Body of pancreas (tissue), 4 donors: ENCODE data around the gene PGD. TPM values are rescaled to one million over a fixed set of nuclear protein-coding genes. Genes with fewer than 3 reads are reported as not detected.
"Not testable (repeated sequence)": the region's sequence is repeated elsewhere in the genome, so short reads cannot be mapped to it uniquely, and the experiment has no call there.

Experiments used
- ATAC-seq: fragments of 150-250 bp; one replicate; pipeline ENCODE4 v1.9.1; 2016
- DNase-seq, 4 donors: peaks; one replicate each; pipeline ENCODE4 v3.0.0-alpha.2; 2019
- H3K27ac ChIP-seq, 4 donors: fragments of 200-600 bp; sonication (generic); 1 replicate in 3 of 4; 2 replicates in 1 of 4; pipeline versions ENCODE4 v1.5.1 to v1.6.1; 2016 to 2019; ENCODE audit warnings: mild to moderate bottlenecking in 1 of 4, mixed read lengths in 1 of 4, moderate library complexity in 1 of 4
- H3K27me3 ChIP-seq, 2 donors: fragments of 200-600 bp; sonication (generic); one replicate each; pipeline ENCODE4 v1.6.0; 2016; ENCODE audit warnings: mild to moderate bottlenecking in 1 of 2
- H3K36me3 ChIP-seq, 2 donors: fragments of 200-600 bp; sonication (generic); replicated peaks in 1 of 2; 2 replicates each; pipeline ENCODE4 v1.5.1; 2016; ENCODE audit warnings: low read depth in 2 of 2; ENCODE audit not compliant: insufficient read depth in 1 of 2
- H3K4me1 ChIP-seq: fragments of 200-600 bp; sonication (generic); one replicate; pipeline ENCODE4 v1.6.0; 2016
- H3K4me3 ChIP-seq, 2 donors: fragments of 200-600 bp; sonication (generic); 1 replicate in 1 of 2; 2 replicates in 1 of 2; pipeline ENCODE4 v1.5.1; 2016 to 2019
- H3K9me3 ChIP-seq, 3 donors: fragments of 200-600 bp; sonication (generic); 1 replicate in 2 of 3; 2 replicates in 1 of 3; pipeline ENCODE4 v1.5.1; 2016
- POLR2A ChIP-seq, 3 donors: fragments of 450-650 bp; IDR thresholded peaks; one replicate each; pipeline ENCODE4 v1.6.1; 2016; ENCODE audit warnings: antibody characterized with exemption in 3 of 3, mild to moderate bottlenecking in 2 of 3
- WGBS, 2 donors: methylation state at CpG; one replicate each; pipeline ENCODE4 v1.1.5; 2017; 5-methylcytosine and 5-hydroxymethylcytosine counted together
- intact Hi-C: fragments of 100-400 bp; cut with DNase I; formaldehyde crosslinking; loops from one replicate; pipeline ENCODE4 v1.15.1; 2023
- total RNA-seq, 2 donors: library from RNA; depleted of rRNA; stranded (reverse); fragments of >200 nt; gene quantifications; one replicate each; pipeline ENCODE4 v1.1.0, GENCODE V29; 2016
- TF ChIP-seq, protein P1 (sequence below), 7 experiments: fragments of 450-650 bp in 4 of 7; fragments of 200-600 bp in 3 of 7; sonication (generic) in 3 of 7; IDR thresholded peaks; one replicate each; pipeline ENCODE4 v1.5.1; 2016 to 2019; ENCODE audit warnings: antibody characterized with exemption in 7 of 7

Gene PGD
- total RNA-seq, 2 donors from 2014 or later: 46.7 to 61.3 TPM

DNA sequence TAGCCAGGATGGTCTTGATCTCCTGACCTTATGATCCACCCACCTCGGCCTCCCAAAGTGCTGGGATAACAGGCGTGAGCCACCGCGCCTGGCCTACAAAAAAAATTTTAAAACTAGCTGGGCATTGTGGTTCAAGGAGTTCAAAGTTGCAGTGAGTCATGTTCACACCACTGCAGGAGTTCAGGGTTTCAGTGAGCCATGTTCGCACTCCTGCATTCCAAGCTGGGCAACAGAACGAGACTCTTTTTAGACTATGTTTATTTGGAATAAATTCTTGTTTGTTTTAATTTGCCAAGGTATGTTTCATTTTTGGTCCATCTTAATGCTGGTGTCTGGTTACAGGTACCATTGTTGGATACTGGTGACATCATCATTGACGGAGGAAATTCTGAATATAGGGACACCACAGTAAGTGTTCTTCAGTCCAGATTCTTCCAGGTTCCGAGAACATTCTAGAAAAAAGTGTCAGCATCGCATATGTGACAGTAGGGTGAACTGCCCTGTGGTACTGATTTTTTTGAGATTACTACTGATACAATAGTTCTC is 3.9 kb downstream of the PGD start:
- Histone ChIP-seq H3K4me3 (no peak overlapping the region), H3K4me1 (peaks cover 22% of the 10 kb centered on the region), H3K27ac (no peak overlapping the region), H3K27me3 (no peaks in the 10 kb centered on the region), H3K36me3 (peaks cover 7 to 13% of the 10 kb centered on the region in 2 donors), H3K9me3 (no peaks in the 10 kb centered on the region)
- ATAC-seq (no peak), DNase-seq (no peak)
- WGBS, 2 donors: 85 to 95% methylated on average over 9 of the region's 9 CpGs
- no peak for TF ChIP-seq POLR2A (IDR thresholded peaks at IDR 0.05)
- TF ChIP-seq, protein P1, sequence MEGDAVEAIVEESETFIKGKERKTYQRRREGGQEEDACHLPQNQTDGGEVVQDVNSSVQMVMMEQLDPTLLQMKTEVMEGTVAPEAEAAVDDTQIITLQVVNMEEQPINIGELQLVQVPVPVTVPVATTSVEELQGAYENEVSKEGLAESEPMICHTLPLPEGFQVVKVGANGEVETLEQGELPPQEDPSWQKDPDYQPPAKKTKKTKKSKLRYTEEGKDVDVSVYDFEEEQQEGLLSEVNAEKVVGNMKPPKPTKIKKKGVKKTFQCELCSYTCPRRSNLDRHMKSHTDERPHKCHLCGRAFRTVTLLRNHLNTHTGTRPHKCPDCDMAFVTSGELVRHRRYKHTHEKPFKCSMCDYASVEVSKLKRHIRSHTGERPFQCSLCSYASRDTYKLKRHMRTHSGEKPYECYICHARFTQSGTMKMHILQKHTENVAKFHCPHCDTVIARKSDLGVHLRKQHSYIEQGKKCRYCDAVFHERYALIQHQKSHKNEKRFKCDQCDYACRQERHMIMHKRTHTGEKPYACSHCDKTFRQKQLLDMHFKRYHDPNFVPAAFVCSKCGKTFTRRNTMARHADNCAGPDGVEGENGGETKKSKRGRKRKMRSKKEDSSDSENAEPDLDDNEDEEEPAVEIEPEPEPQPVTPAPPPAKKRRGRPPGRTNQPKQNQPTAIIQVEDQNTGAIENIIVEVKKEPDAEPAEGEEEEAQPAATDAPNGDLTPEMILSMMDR (IDR thresholded peaks at IDR 0.05): no peak
- intact Hi-C loops: no loop called here

DNA sequence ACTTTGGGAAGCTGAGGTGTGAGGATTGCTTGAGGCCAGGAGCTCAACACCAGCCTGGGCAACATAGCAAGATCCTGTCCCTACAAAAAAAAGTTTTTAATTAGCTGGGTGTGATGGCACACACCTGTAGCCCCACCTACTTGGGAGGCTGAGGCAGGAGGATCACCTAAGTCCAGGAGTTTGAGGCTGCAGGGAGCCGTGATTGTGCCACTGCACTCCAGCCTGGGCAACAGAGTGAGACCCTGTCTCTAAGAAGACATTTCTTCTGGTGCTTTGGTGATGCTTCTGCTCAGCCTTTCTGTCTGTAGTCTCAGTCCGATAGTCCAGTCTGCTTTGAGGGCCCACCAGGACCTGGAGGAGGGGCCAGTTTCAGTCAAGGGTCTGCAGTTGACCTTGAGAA is 8.3 kb downstream of the PGD start:
- H3K4me3 ChIP-seq: no peak overlapping the region
- TF ChIP-seq, protein P1 (IDR thresholded peaks at IDR 0.05): no peak
- no peak for TF ChIP-seq POLR2A (IDR thresholded peaks at IDR 0.05)
- H3K27ac ChIP-seq: no peak overlapping the region
- intact Hi-C loops: no loop called here
- DNase-seq (no peak), ATAC-seq (no peak)
- no peaks in the 10 kb centered on the region for H3K4me1 ChIP-seq
- WGBS, 2 donors: 73 to 94% methylated on average over 2 of the region's 2 CpGs
- no peaks in the 10 kb centered on the region for H3K27me3 ChIP-seq
- no peaks in the 10 kb centered on the region for H3K9me3 ChIP-seq
- peaks cover 7 to 32% of the 10 kb centered on the region in 2 donors for H3K36me3 ChIP-seq

GRCh38 chr1:10415211-10415930 is 16.5 kb downstream of the PGD start:
- Histone ChIP-seq H3K4me1 (no peaks in the 10 kb centered on the region), H3K27me3 (no peaks in the 10 kb centered on the region), H3K27ac (peak overlapping the region in 1 of 4 donors; percentile 59), H3K36me3 (peaks cover 0 to 35% of the 10 kb centered on the region in 2 donors), H3K9me3 (no peaks in the 10 kb centered on the region), H3K4me3 (no peak overlapping the region)
- 82 to 85% methylated on average over 6 of the region's 6 CpGs for WGBS, 2 donors
- DNase-seq: peak in 1 of 4 donors; percentile 45
- TF ChIP-seq, protein P1 (IDR thresholded peaks at IDR 0.05): no peak
- intact Hi-C loops: no loop called here
- ATAC-seq: no peak

- H3K9me3 ChIP-seq, intact Hi-C loops, H3K4me1 ChIP-seq, H3K27ac ChIP-seq, DNase-seq, H3K4me3 ChIP-seq, H3K27me3 ChIP-seq, ATAC-seq: not testable (repeated sequence)
- H3K36me3 ChIP-seq: peaks cover 0 to 33% of the 10 kb centered on the region in 2 donors
- WGBS, 2 donors: 93 to 98% methylated on average over 1 of the region's 1 CpG
Measured at GRCh38 chr1:10415967-10416366, 17.1 kb downstream of the PGD start.

DNA sequence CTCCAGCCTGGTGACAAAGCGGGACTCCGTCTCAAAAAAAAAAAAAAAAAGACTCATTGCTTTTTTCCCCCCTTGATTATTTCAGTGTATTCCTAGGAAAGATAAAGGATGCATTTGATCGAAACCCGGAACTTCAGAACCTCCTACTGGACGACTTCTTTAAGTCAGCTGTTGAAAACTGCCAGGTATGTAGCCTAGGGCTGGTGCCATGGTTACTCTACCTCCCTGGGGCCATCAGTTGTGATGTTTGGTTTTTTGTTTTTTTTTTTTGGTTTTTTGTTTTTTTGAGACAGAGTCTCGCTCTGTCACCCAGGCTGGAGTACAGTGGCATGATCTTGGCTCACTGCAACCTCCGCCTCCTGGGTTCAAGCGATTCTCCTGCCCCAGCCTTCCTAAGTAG is 19.9 kb downstream of the PGD start:
- DNase-seq, H3K9me3 ChIP-seq, H3K4me1 ChIP-seq, ATAC-seq, intact Hi-C loops, H3K27me3 ChIP-seq, H3K27ac ChIP-seq, H3K4me3 ChIP-seq: not testable (repeated sequence)
- H3K36me3 ChIP-seq: peaks cover 0 to 20% of the 10 kb centered on the region in 2 donors
- 90 to 93% methylated on average over 8 of the region's 8 CpGs for WGBS, 2 donors

- DNase-seq (no peak), ATAC-seq (no peak)
- Histone ChIP-seq H3K27ac (no peak overlapping the region), H3K9me3 (no peaks in the 10 kb centered on the region), H3K36me3 (peaks cover 0 to 20% of the 10 kb centered on the region in 2 donors), H3K4me3 (no peak overlapping the region), H3K27me3 (no peaks in the 10 kb centered on the region), H3K4me1 (no peaks in the 10 kb centered on the region)
- intact Hi-C loops: no loop called here
- WGBS, 2 donors: 95 to 98% methylated on average over 8 to 15 of the region's 15 CpGs
- TF ChIP-seq, protein P1 (IDR thresholded peaks at IDR 0.05): no peak
- TF ChIP-seq POLR2A (IDR thresholded peaks at IDR 0.05): no peak
Measured at GRCh38 chr1:10419351-10419750, 20.5 kb downstream of the PGD start.
